ENCODE data around the gene FITM1. TPM values are rescaled to one million over a fixed set of nuclear protein-coding genes. Genes with fewer than 3 reads are reported as not detected.

FITM1 gene
- total RNA-seq, 2 donors from 2014 or later = 0.85 to 1.5 TPM

GRCh38 chr14:24130717-24131548 lies 474 bp downstream of the FITM1 start:
- Histone ChIP-seq H3K36me3 (no peaks in the 10 kb centered on the region), H3K4me3 (no peak overlapping the region), H3K9ac (ENCODE audit: low read depth in 2 of 2, low read length in 2 of 2) (no peak overlapping the region), H3K27me3 (no peaks in the 10 kb centered on the region), H3K9me3 (no peaks in the 10 kb centered on the region), H3K27ac (no peak overlapping the region), H3K4me1 (no peaks in the 10 kb centered on the region)
- intact Hi-C loops (cut with DNase I) = no loop called here
- no peak for TF ChIP-seq CTCF (IDR thresholded peaks at IDR 0.05)
- DNase-seq = no peak

- no peak overlapping the region for H3K9ac ChIP-seq (ENCODE audit: low read depth in 2 of 2, low read length in 2 of 2)
- no peak overlapping the region for H3K4me3 ChIP-seq
- no peaks in the 10 kb centered on the region for H3K36me3 ChIP-seq
- no peaks in the 10 kb centered on the region for H3K4me1 ChIP-seq
- H3K27me3 ChIP-seq = no peaks in the 10 kb centered on the region
- no peak overlapping the region for H3K27ac ChIP-seq
- intact Hi-C loops (cut with DNase I) = no loop called here
- H3K9me3 ChIP-seq = no peaks in the 10 kb centered on the region
- no peak for TF ChIP-seq CTCF (IDR thresholded peaks at IDR 0.05)
- DNase-seq = no peak
Measured at GRCh38 chr14:24131549-24131966, 1.1 kb downstream of the FITM1 start.

GRCh38 chr14:24132061-24132685 lies 1.7 kb downstream of the FITM1 start:
- Histone ChIP-seq H3K4me3 (no peak overlapping the region), H3K27me3 (no peaks in the 10 kb centered on the region), H3K36me3 (no peaks in the 10 kb centered on the region), H3K27ac (no peak overlapping the region), H3K9ac (ENCODE audit: low read depth in 2 of 2, low read length in 2 of 2) (no peak overlapping the region), H3K4me1 (peaks cover 4% of the 10 kb centered on the region), H3K9me3 (no peaks in the 10 kb centered on the region)
- DNase-seq = no peak
- intact Hi-C loops (cut with DNase I) = no loop called here
- TF ChIP-seq CTCF (IDR thresholded peaks at IDR 0.05) = no peak

GRCh38 chr14:24132976-24133375 lies 2.5 kb downstream of the FITM1 start:
- Histone ChIP-seq H3K4me3 (no peak overlapping the region), H3K27ac (no peak overlapping the region), H3K9me3 (no peaks in the 10 kb centered on the region), H3K4me1 (peaks cover 10% of the 10 kb centered on the region), H3K9ac (ENCODE audit: low read depth in 2 of 2, low read length in 2 of 2) (no peak overlapping the region), H3K36me3 (peaks cover 3% of the 10 kb centered on the region), H3K27me3 (no peaks in the 10 kb centered on the region)
- TF ChIP-seq CTCF (IDR thresholded peaks at IDR 0.05) = no peak
- no peak for DNase-seq
- intact Hi-C loops (cut with DNase I) = no loop called here

- no peak for DNase-seq
- H3K27me3 ChIP-seq = no peaks in the 10 kb centered on the region
- intact Hi-C loops (cut with DNase I) = no loop called here
Measured at GRCh38 chr14:24133735-24134134, 3.3 kb downstream of the FITM1 start.

More at GRCh38 chr14:24133735-24134134, 3.3 kb downstream of the FITM1 start:
- H3K4me1 ChIP-seq = peaks cover 12% of the 10 kb centered on the region
- H3K36me3 ChIP-seq = peaks cover 7% of the 10 kb centered on the region
- TF ChIP-seq CTCF (IDR thresholded peaks at IDR 0.05) = no peak
- no peak overlapping the region for H3K4me3 ChIP-seq
- H3K27ac ChIP-seq = no peak overlapping the region
- H3K9ac ChIP-seq (ENCODE audit: low read depth in 2 of 2, low read length in 2 of 2) = no peak overlapping the region
- no peaks in the 10 kb centered on the region for H3K9me3 ChIP-seq

Measured in colonic mucosa (tissue), 4 donors.